A673 (cell line): Measurements from ENCODE around the gene AAGAB. TPM values are rescaled to one million over a fixed set of nuclear protein-coding genes. Genes with fewer than 3 reads are reported as not detected.
A peak's percentile ranks its signal among the peaks of the same experiment; 100 is the strongest.

Experiments
- BruUV-seq: library from RNA; stranded (reverse); fragments of 400-500 nt; replicated peaks from 2 replicates; lab custom pipeline; 2021; lab: Mats Ljungman, UMichigan
- CTCF ChIA-PET: fragments of 300-600 bp; sonication (Branson Sonifier 250); formaldehyde crosslinking; loops from one replicate; lab custom pipeline; 2022; ENCODE audit warnings: antibody characterized with exemption; lab: Charles Lee
- POLR2A ChIA-PET: fragments of 300-600 bp; sonication (Branson Sonifier 250); formaldehyde crosslinking; loops from one replicate; lab custom pipeline; 2022; ENCODE audit warnings: antibody characterized with exemption; ENCODE audit not compliant: low non-redundant PET; lab: Charles Lee
- DNase-seq: peaks from one replicate; pipeline ENCODE4 v3.0.0-alpha.2; 2015; ENCODE audit warnings: low spot score
- H3K27ac ChIP-seq: fragments of 200-600 bp; sonication (generic); 2 replicates; pipeline ENCODE4 v1.5.1; 2016; ENCODE audit warnings: mixed run types, low read depth, mild to moderate bottlenecking, mixed read lengths, antibody characterized with exemption, low read length; ENCODE audit not compliant: poor library complexity, severe bottlenecking
- H3K27me3 ChIP-seq: fragments of 200-600 bp; sonication (generic); replicated peaks from 2 replicates; pipeline ENCODE4 v1.6.1; 2017; ENCODE audit warnings: mixed run types, low read depth, mild to moderate bottlenecking, mixed read lengths, antibody characterized with exemption, low read length; ENCODE audit not compliant: insufficient read depth, poor library complexity
- H3K36me3 ChIP-seq: fragments of 200-600 bp; sonication (generic); 2 replicates; pipeline ENCODE4 v1.6.1; 2016; ENCODE audit warnings: mixed run types, mild to moderate bottlenecking, mixed read lengths, antibody characterized with exemption, low read length; ENCODE audit not compliant: insufficient read depth, poor library complexity, severe bottlenecking
- H3K4me1 ChIP-seq: fragments of 200-600 bp; sonication (generic); 2 replicates; pipeline ENCODE4 v1.6.1; 2017; ENCODE audit warnings: mixed run types, mild to moderate bottlenecking, mixed read lengths, antibody characterized with exemption, low read length; ENCODE audit not compliant: insufficient read depth, poor library complexity, severe bottlenecking
- H3K4me3 ChIP-seq: fragments of 200-600 bp; sonication (generic); 2 replicates; pipeline ENCODE4 v1.5.1; 2016; ENCODE audit warnings: low read depth, mixed run types, mild to moderate bottlenecking, mixed read lengths, low read length; ENCODE audit not compliant: poor library complexity, severe bottlenecking
- H3K9me3 ChIP-seq: fragments of 200-600 bp; sonication (generic); 2 replicates; pipeline ENCODE4 v1.6.1; 2016; ENCODE audit warnings: mixed run types, low read depth, mild to moderate bottlenecking, mixed read lengths, antibody characterized with exemption, low read length; ENCODE audit not compliant: poor library complexity, severe bottlenecking
- EZH2 ChIP-seq: fragments of 200-600 bp; sonication (generic); IDR thresholded peaks from 2 replicates; pipeline ENCODE4 v1.6.1; 2017; ENCODE audit warnings: borderline replicate concordance, low read depth, mild to moderate bottlenecking, mixed read lengths, antibody characterized with exemption, low read length; ENCODE audit not compliant: poor library complexity, severe bottlenecking
- intact Hi-C: fragments of 100-400 bp; cut with micrococcal nuclease; formaldehyde crosslinking; loops from one replicate; pipeline ENCODE4 v1.10.0; 2022; ENCODE audit not compliant: unreplicated experiment
- total RNA-seq: library from RNA; stranded (reverse); gene quantifications from 2 replicates; pipeline ENCODE4 v1.2.3, GENCODE V29; 2021
- TF ChIP-seq, protein P1 (sequence below): fragments of 300-800, 200-600 bp; sonication (generic); conservative IDR thresholded peaks from 2 replicates; pipeline ENCODE4 v1.5.1; 2017; ENCODE audit warnings: low read depth, mild to moderate bottlenecking, antibody characterized with exemption, low read length, moderate library complexity, mixed read lengths

Gene AAGAB
- total RNA-seq, 1 experiment from 2014 or later: 54.8 TPM

DNA sequence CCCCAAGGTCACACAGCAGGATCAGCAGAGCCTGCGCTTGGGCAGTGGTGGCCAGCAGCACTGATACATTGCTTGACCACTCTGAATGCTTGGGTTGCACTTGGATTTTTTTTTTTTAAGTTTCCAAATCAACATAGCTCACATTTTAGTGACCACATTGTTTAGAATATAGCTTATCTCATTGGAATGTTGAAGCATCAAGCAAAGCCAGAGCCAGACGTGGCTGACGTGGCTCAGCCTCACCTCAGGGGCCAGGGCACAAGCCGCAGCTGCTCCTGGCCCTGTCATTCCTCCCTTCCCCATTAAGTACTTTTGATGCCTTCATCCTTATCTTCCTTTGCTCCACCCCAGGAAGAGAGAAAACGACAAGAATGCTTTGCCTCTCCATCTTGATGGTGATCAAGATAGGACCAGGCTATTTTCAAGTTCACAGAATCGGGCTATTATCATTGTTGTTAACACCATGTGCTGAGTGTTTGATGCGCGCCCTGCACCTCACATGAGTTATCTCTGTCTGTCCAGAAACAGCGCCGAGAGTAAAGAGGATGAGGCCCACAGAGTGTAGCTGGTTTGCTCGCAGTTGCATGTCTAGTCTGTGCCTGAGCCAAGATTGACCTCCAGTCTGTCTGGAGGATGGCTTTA lies 75.8 kb downstream of the AAGAB start:
- BruUV-seq: no TSS peak
- no peaks in the 10 kb centered on the region for H3K36me3 ChIP-seq
- CTCF ChIA-PET: no interaction called here

DNA sequence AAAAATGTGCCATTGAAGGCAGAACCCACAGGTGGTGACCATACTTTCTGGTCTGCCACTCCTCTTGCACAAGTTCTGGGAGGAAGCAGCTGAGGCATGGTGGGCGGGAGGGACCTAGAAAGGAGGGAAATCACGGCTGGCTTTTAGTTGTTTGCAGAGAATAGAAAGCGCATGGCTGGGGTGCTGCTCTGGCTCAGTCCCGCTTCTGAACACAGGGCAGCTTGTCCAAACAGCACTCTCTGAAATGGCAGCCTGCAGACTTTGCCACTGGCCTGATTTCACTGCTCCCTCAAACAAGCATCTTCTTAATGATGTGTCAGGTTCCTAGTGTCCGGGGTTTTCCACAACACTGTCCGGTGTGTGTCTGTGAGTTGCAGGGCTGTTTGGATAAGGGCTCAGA lies 76.7 kb downstream of the AAGAB start:
- Histone ChIP-seq H3K27ac (no peak overlapping the region), H3K36me3 (no peaks in the 10 kb centered on the region), H3K9me3 (no peaks in the 10 kb centered on the region), H3K4me3 (no peak overlapping the region), H3K4me1 (peaks cover 28% of the 10 kb centered on the region), H3K27me3 (no peaks in the 10 kb centered on the region)
- TF ChIP-seq, protein P1, sequence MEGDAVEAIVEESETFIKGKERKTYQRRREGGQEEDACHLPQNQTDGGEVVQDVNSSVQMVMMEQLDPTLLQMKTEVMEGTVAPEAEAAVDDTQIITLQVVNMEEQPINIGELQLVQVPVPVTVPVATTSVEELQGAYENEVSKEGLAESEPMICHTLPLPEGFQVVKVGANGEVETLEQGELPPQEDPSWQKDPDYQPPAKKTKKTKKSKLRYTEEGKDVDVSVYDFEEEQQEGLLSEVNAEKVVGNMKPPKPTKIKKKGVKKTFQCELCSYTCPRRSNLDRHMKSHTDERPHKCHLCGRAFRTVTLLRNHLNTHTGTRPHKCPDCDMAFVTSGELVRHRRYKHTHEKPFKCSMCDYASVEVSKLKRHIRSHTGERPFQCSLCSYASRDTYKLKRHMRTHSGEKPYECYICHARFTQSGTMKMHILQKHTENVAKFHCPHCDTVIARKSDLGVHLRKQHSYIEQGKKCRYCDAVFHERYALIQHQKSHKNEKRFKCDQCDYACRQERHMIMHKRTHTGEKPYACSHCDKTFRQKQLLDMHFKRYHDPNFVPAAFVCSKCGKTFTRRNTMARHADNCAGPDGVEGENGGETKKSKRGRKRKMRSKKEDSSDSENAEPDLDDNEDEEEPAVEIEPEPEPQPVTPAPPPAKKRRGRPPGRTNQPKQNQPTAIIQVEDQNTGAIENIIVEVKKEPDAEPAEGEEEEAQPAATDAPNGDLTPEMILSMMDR: no peak
- no peak for TF ChIP-seq EZH2
- intact Hi-C loops: no loop called here
- DNase-seq: no peak
- ChIA-PET CTCF (no interaction called here), POLR2A (no interaction called here)
- no TSS peak for BruUV-seq

More for the DNA sequence above, 75.8 kb downstream of the AAGAB start:
- H3K4me3 ChIP-seq: no peak overlapping the region
- H3K4me1 ChIP-seq: peaks cover 35% of the 10 kb centered on the region
- TF ChIP-seq, protein P1: no peak
- TF ChIP-seq EZH2: no peak
- no peaks in the 10 kb centered on the region for H3K9me3 ChIP-seq
- DNase-seq: no peak
- H3K27ac ChIP-seq: no peak overlapping the region
- H3K27me3 ChIP-seq: no peaks in the 10 kb centered on the region
- intact Hi-C loops: no loop called here
- POLR2A ChIA-PET: no interaction called here

DNA sequence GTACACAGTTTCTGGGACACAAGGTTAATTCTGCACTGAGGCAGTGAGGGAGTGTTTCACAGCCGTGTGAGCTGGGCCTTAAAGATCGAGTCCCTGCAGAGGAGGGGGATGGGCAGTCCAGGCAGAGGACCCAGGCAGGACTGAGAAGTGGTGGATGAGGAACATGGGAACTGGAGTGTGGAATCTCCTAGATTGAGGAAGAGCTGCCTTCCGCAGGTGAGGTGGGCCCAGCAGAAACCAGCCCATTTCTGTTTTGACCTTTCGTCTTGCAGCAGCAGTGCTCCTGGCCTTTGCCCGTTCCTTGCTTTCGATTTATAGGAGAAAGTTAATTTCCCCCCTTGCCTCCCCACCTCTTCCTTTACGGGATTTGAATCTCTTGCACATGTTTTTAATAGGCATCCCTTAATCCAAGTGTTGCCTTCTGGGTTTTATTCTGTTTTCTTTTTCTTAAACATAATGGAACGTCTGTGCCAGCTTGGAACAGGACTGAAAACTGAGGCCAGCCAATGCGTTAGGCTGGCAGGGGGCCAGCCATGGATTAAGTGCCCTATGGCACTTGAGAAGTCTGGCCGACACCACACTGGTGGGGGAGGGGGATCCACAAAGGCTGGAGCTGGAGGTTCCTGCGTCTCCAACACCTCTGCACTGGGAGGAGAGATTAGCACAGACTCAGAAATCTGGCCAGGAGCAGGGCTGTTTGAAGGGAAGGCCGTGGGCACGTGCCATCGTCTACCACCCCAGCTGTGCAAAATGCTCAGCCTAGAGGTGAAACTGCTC lies 78.1 kb downstream of the AAGAB start:
- Histone ChIP-seq H3K27ac (peak overlapping the region; percentile 58), H3K4me1 (peaks cover 28% of the 10 kb centered on the region), H3K36me3 (no peaks in the 10 kb centered on the region), H3K9me3 (no peaks in the 10 kb centered on the region), H3K4me3 (peak overlapping the region; percentile 1), H3K27me3 (no peaks in the 10 kb centered on the region)
- ChIA-PET POLR2A (no interaction called here), CTCF (no interaction called here)
- intact Hi-C loops: no loop called here
- DNase-seq: peak; percentile 57
- BruUV-seq: no TSS peak
- TF ChIP-seq, protein P1: no peak
- TF ChIP-seq EZH2: no peak
